Neural cell (in vitro differentiated cells): ENCODE results near the gene CDK3. TPM values are rescaled to one million over a fixed set of nuclear protein-coding genes. Genes with fewer than 3 reads are reported as not detected.

Source experiments
- H2AFZ ChIP-seq: fragments of 200-600, 300-800 bp; sonication (generic), shearing (Covaris generic); 2 replicates; pipeline ENCODE4 v1.6.0; 2014; ENCODE audit warnings: low read depth, mild to moderate bottlenecking, antibody characterized with exemption, low read length, moderate library complexity
- H3F3A ChIP-seq: fragments of 200-600 bp; shearing (Covaris generic); 2 replicates; pipeline ENCODE4 v1.6.1; 2016; ENCODE audit warnings: mild to moderate bottlenecking, moderate library complexity, mixed read lengths, antibody characterized with exemption, low read length; ENCODE audit not compliant: insufficient read depth, poor library complexity, severe bottlenecking
- H3K27ac ChIP-seq: fragments of 200-600, 300-800 bp; sonication (generic), shearing (Covaris generic); 2 replicates; pipeline ENCODE4 v1.5.1; 2014; ENCODE audit warnings: mild to moderate bottlenecking, low read length, moderate library complexity
- H3K27me3 ChIP-seq: fragments of 300-800, 200-600 bp; sonication (generic), shearing (Covaris generic); 2 replicates; pipeline ENCODE4 v1.6.0; 2014; ENCODE audit warnings: mild to moderate bottlenecking, low read depth, low read length, moderate library complexity; ENCODE audit not compliant: insufficient read depth
- H3K36me3 ChIP-seq: fragments of 300-800, 200-600 bp; sonication (generic), shearing (Covaris generic); 2 replicates; pipeline ENCODE4 v1.5.1; 2014; ENCODE audit warnings: mild to moderate bottlenecking, antibody characterized with exemption, low read length, moderate library complexity; ENCODE audit not compliant: insufficient read depth
- H3K4me2 ChIP-seq: fragments of 300-800, 200-600 bp; sonication (generic), shearing (Covaris generic); 2 replicates; pipeline ENCODE4 v1.6.0; 2014; ENCODE audit warnings: mild to moderate bottlenecking, low read length
- H3K4me3 ChIP-seq: fragments of 300-800, 200-600 bp; sonication (generic), shearing (Covaris generic); 2 replicates; pipeline ENCODE4 v1.5.1; 2014; ENCODE audit warnings: mild to moderate bottlenecking, low read length, moderate library complexity
- H3K79me2 ChIP-seq: fragments of 200-600 bp; shearing (Covaris generic); replicated peaks from 2 replicates; pipeline ENCODE4 v1.6.0; 2014; ENCODE audit warnings: mild to moderate bottlenecking, low read length, moderate library complexity; ENCODE audit not compliant: insufficient read depth
- H3K9ac ChIP-seq: fragments of 300-800, 200-600 bp; sonication (generic), shearing (Covaris generic); 2 replicates; pipeline ENCODE4 v1.6.1; 2016; ENCODE audit warnings: mild to moderate bottlenecking, low read length, mixed read lengths
- H3K9me2 ChIP-seq: fragments of 200-600 bp; shearing (Covaris generic); 2 replicates; pipeline ENCODE4 v1.6.1; 2016; ENCODE audit warnings: mild to moderate bottlenecking, low read length, mixed read lengths; ENCODE audit not compliant: insufficient read depth
- H3K9me3 ChIP-seq: fragments of 200-600, 300-800 bp; sonication (generic), shearing (Covaris generic); 2 replicates; pipeline ENCODE4 v1.6.1; 2016; ENCODE audit warnings: mild to moderate bottlenecking, mixed run types, low read length, moderate library complexity, mixed read lengths
- H4K20me1 ChIP-seq: fragments of 200-600 bp; shearing (Covaris generic); 2 replicates; pipeline ENCODE4 v1.6.1; 2016; ENCODE audit warnings: mild to moderate bottlenecking, mixed run types; ENCODE audit not compliant: insufficient read depth
- EP300 ChIP-seq: fragments of 450-650 bp; conservative IDR thresholded peaks from 2 replicates; pipeline ENCODE4 v1.6.1; 2014; ENCODE audit warnings: antibody characterized with exemption, mild to moderate bottlenecking, moderate library complexity; ENCODE audit not compliant: poor library complexity, severe bottlenecking
- EZH2 ChIP-seq: fragments of 200-600, 300-800 bp; shearing (Covaris generic), sonication (generic); IDR thresholded peaks from 2 replicates; pipeline ENCODE4 v1.6.1; 2014; ENCODE audit warnings: antibody characterized with exemption, low read length, borderline replicate concordance, mild to moderate bottlenecking; ENCODE audit not compliant: insufficient read depth, poor library complexity, severe bottlenecking
- MXI1 ChIP-seq: fragments of 450-650 bp; conservative IDR thresholded peaks from 2 replicates; pipeline ENCODE4 v1.6.1; 2014; ENCODE audit warnings: antibody characterized with exemption, mild to moderate bottlenecking; ENCODE audit not compliant: poor library complexity, severe bottlenecking
- POLR2AphosphoS5 ChIP-seq: IDR thresholded peaks from 2 replicates; pipeline ENCODE4 v1.6.1; 2012
- RAD21 ChIP-seq: fragments of 450-650 bp; conservative IDR thresholded peaks from 2 replicates; pipeline ENCODE4 v1.6.1; 2014; ENCODE audit warnings: antibody characterized with exemption, mild to moderate bottlenecking, moderate library complexity
- SMC3 ChIP-seq: fragments of 450-650 bp; conservative IDR thresholded peaks from 2 replicates; pipeline ENCODE4 v1.6.1; 2014; ENCODE audit warnings: antibody characterized with exemption, mild to moderate bottlenecking, moderate library complexity; ENCODE audit not compliant: poor library complexity
- TAF1 ChIP-seq: IDR thresholded peaks from 2 replicates; pipeline ENCODE4 v1.6.1; 2012; ENCODE audit warnings: low read depth
- polyA minus RNA-seq: library from RNA; depleted of rRNA, polyadenylated mRNA; stranded (reverse); fragments of >200 nt; gene quantifications from 2 replicates; pipeline ENCODE4 v1.2.3, GENCODE V29; 2014
- polyA plus RNA-seq: library from polyadenylated mRNA; depleted of rRNA; stranded (reverse); fragments of >200 nt; gene quantifications from 2 replicates; pipeline ENCODE4 v1.2.3, GENCODE V29; 2014
- TF ChIP-seq, protein P1 (sequence below): IDR thresholded peaks from 2 replicates; pipeline ENCODE4 v1.6.1; 2012; ENCODE audit warnings: borderline replicate concordance
- TF ChIP-seq, protein P2 (sequence below): fragments of 450-650 bp; IDR thresholded peaks from 2 replicates; pipeline ENCODE4 v1.5.1; 2014; ENCODE audit warnings: antibody characterized with exemption, mild to moderate bottlenecking, moderate library complexity; ENCODE audit not compliant: poor library complexity, severe bottlenecking

The CDK3 gene
- polyA plus RNA-seq (29.2 and 42.8 TPM in 2 replicates), polyA minus RNA-seq (2.4 and 3.0 TPM in 2 replicates)

DNA sequence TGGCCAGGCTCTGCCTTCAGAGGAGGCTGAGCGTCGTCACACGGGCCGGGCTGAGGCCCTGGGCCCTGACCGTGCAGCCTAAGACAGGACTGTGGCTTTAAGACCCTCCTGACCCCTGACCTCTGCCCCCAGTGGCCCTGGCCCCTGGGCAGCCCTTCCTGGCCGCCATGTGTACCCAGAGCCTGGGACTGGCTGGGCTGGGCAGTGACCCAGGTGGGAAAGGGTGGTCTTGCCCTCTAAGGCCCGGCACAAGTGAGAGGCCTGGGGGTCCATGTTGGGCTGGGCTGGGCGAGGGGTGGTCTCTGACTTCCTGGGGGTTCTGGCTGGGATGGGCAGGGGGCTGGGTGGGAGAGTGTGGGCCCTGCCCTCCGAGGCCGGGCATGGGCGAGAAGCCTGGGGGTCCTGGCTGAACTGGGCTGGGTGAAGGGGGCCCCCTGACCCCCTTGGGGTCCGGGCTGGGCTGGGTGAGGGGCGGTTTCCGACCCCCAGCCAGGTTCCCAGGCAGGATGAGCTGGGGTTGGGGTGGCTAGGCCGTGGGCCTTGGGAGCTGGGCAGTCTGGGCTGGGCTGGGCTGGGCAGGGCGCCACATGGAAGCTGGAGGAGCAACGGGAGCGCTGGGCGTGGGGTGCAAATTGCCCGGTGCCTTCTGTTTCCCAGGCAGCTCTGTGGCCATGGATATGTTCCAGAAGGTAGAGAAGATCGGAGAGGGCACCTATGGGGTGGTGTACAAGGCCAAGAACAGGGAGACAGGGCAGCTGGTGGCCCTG, at the start of gene CDK3:
TSS of gene CDK3 (plus strand) at position 101 of the 767 bp plus-strand sequence. CDS start at position 672, 571 bp downstream.
- H3K4me2 ChIP-seq = no peak within 1 kb of the TSS
- no peak within 1 kb of the TSS for H3K4me3 ChIP-seq
- H3K27me3 ChIP-seq = no peaks in the 10 kb centered on the region
- H3K9me3 ChIP-seq = no peaks in the 10 kb centered on the region
- no peaks in the 10 kb centered on the region for H3K36me3 ChIP-seq
- H3K79me2 ChIP-seq = no peaks in the 10 kb centered on the region
- no peaks in the 10 kb centered on the region for H3F3A ChIP-seq
- H3K9me2 ChIP-seq = no peaks in the 10 kb centered on the region
- no peaks in the 10 kb centered on the region for H4K20me1 ChIP-seq
- no peak within 1 kb of the TSS for H3K27ac ChIP-seq
- TF ChIP-seq, protein P1, sequence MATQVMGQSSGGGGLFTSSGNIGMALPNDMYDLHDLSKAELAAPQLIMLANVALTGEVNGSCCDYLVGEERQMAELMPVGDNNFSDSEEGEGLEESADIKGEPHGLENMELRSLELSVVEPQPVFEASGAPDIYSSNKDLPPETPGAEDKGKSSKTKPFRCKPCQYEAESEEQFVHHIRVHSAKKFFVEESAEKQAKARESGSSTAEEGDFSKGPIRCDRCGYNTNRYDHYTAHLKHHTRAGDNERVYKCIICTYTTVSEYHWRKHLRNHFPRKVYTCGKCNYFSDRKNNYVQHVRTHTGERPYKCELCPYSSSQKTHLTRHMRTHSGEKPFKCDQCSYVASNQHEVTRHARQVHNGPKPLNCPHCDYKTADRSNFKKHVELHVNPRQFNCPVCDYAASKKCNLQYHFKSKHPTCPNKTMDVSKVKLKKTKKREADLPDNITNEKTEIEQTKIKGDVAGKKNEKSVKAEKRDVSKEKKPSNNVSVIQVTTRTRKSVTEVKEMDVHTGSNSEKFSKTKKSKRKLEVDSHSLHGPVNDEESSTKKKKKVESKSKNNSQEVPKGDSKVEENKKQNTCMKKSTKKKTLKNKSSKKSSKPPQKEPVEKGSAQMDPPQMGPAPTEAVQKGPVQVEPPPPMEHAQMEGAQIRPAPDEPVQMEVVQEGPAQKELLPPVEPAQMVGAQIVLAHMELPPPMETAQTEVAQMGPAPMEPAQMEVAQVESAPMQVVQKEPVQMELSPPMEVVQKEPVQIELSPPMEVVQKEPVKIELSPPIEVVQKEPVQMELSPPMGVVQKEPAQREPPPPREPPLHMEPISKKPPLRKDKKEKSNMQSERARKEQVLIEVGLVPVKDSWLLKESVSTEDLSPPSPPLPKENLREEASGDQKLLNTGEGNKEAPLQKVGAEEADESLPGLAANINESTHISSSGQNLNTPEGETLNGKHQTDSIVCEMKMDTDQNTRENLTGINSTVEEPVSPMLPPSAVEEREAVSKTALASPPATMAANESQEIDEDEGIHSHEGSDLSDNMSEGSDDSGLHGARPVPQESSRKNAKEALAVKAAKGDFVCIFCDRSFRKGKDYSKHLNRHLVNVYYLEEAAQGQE = no peak
- TF ChIP-seq POLR2AphosphoS5 (no peak), TAF1 (no peak), EP300 (no peak), EZH2 (no peak), SMC3 (no peak), RAD21 (no peak), MXI1 (no peak)
- TF ChIP-seq, protein P2, sequence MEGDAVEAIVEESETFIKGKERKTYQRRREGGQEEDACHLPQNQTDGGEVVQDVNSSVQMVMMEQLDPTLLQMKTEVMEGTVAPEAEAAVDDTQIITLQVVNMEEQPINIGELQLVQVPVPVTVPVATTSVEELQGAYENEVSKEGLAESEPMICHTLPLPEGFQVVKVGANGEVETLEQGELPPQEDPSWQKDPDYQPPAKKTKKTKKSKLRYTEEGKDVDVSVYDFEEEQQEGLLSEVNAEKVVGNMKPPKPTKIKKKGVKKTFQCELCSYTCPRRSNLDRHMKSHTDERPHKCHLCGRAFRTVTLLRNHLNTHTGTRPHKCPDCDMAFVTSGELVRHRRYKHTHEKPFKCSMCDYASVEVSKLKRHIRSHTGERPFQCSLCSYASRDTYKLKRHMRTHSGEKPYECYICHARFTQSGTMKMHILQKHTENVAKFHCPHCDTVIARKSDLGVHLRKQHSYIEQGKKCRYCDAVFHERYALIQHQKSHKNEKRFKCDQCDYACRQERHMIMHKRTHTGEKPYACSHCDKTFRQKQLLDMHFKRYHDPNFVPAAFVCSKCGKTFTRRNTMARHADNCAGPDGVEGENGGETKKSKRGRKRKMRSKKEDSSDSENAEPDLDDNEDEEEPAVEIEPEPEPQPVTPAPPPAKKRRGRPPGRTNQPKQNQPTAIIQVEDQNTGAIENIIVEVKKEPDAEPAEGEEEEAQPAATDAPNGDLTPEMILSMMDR = no peak
- H2AFZ ChIP-seq = no peak within 1 kb of the TSS
- H3K9ac ChIP-seq = no peak within 1 kb of the TSS

DNA sequence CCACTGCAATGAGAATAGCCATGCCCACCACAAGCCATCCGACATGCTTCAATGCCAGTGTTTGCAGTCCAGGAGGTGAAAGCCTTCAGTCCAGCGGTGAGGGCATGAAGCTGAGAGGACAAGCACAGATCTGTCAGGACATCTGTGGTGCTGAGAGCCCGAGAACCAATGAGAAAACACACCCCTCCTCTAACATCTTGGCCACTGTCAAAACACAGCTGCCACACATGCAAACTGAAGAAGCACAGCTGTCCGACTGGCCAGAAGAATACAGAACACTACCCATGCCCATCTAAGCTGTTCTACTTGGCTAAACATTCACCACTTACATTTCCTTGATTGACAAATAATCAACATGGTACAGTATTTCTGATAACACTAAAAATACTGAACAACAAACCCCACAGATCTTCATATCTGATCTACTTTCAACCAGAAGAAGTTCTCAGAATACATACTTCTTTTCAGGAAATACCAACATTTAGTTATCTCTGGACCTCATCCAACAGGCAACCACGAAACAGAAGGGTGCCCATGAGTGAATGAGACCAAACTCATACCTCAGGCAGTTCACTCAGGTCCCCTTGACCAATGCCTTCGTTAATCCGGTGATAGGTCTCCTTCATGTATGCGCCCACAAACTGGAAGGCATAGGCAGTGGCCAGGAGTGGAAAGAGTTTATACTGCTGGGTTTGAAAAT, 49.6 kb upstream of the CDK3 start:
- H3K4me3 ChIP-seq = no peak overlapping the region
- H2AFZ ChIP-seq = no peak overlapping the region
- H3K79me2 ChIP-seq = no peaks in the 10 kb centered on the region
- TF ChIP-seq RAD21 (no peak), SMC3 (no peak), POLR2AphosphoS5 (no peak), EP300 (no peak), TAF1 (no peak), EZH2 (no peak), MXI1 (no peak)
- TF ChIP-seq, protein P2 = no peak
- TF ChIP-seq, protein P1 = no peak
- H3K9me3 ChIP-seq = no peaks in the 10 kb centered on the region
- H3K27ac ChIP-seq = no peak overlapping the region
- H4K20me1 ChIP-seq = no peaks in the 10 kb centered on the region
- H3F3A ChIP-seq = no peaks in the 10 kb centered on the region
- peaks cover 19% of the 10 kb centered on the region for H3K36me3 ChIP-seq
- H3K9ac ChIP-seq = no peak overlapping the region
- no peaks in the 10 kb centered on the region for H3K27me3 ChIP-seq
- no peaks in the 10 kb centered on the region for H3K9me2 ChIP-seq
- H3K4me2 ChIP-seq = no peak overlapping the region
